Measurements from ENCODE around the gene EPHA6.
"Not testable (repeated sequence)": the region's sequence is repeated elsewhere in the genome, so short reads cannot be mapped to it uniquely, and the experiment has no call there.

Gene EPHA6

DNA sequence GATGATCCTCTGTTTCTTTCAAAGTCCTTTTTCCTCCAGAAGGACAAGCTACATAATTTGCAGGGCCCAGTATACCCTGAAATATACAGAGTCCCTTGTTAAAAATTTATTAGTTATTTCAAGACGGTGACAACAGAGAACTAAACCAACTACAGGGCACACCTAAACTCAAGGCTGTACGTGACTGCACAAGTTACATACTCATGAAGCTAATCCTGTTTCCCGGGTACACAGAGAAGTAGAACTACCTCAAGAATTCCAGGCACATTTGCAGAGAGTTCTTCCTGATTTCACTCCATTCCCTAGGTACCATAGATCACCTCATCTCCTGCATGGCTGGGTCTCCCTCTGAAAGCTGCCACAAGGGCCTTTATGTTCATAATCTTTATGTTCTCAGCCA is 670.8 kb downstream of the EPHA6 start:
- DNase-seq = no peak

DNA sequence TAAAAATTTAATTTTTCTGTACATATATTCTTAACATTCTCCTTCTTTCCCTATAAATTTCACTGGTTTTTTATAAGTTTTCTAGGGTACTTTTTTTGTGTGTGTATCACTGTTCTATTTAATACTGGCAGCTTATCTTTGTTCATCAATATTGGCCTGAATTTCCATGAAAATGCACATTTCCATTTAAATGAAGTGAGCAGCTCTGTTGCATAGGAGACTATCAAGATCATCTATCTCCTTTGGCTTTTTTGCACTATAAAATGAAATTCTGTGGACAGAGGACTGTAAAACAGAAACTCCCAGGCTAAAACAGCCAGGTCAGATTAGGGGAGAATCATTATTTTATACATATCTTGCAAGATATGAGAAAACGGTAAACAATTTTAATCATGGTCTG is 673.2 kb downstream of the EPHA6 start:
- DNase-seq = no peak

DNA sequence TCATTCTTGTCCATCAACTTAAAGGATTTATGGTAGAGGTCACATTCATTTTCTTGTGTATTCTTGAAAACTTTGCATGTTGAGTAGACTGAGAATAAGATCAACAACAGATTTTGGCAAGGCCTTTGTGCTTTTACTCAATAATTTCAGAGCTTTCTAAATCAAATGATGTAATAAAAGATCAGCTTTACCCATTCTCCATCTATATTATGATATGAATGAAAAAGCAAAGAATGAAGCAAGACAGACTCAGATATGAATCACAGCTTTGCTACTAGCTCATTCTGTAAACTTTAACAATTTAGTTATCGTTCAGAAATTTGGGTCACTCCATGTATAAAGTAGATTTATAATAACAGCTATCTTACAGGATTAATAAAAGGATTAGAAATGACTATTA is 674.3 kb downstream of the EPHA6 start:
- no peak for DNase-seq

DNA sequence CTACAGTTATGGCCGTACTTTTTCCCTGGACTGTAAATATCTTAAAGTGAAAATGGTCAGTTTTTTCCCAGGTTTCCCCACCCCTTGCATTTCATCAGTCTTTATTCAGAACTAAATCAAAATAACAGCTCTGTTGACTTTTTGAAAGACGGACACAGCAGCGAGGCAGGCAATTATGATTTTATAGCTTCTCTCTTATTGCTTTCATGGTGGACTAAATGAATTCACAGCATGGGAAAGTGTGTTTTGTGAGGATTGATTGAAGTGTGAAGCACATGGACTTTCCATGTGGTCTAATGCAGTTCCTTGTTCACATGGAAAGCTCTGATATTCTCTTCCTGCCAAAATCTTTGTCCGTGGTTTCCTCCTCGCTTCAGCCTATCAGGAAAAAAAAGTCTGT is 681.5 kb downstream of the EPHA6 start:
- DNase-seq = no peak

DNA sequence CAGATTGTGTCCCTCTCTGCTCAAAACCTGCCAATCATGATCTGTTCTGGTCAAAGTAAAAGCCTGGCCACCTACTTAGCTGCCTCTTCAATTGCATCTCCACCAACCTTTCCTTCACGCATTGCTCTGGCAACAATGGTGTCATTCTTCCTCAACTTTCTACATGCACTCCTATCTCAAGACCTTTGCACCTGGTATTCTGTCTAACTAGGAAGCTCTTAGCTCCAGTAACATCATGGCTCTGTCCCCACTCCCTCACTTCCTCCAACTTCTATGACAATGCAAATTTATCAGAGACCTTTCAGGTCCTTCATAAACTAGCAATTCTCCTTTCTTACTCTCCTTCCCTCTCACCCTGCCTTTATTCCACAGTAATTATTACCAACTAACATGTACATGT is 682.7 kb downstream of the EPHA6 start:
- DNase-seq = no peak

DNA sequence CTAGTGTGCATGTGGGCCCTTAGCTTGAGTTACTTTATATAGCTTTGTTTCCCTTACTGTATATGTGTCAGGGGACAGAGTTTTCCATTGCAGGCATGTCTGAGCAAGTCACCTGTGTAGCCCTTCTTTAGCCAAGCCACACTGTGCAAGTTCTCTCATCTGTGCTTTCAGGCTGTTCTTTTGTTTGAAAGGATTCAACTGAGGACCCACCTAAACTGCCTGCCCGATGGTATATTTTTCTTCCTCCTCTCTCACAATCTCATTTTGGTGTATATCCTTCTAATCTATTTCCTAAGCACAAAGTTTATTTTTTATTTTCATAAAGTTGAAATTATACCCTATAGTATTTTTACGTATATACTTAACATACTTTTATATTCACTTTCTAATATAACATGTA is 690.1 kb downstream of the EPHA6 start:
- no peak for DNase-seq

DNA sequence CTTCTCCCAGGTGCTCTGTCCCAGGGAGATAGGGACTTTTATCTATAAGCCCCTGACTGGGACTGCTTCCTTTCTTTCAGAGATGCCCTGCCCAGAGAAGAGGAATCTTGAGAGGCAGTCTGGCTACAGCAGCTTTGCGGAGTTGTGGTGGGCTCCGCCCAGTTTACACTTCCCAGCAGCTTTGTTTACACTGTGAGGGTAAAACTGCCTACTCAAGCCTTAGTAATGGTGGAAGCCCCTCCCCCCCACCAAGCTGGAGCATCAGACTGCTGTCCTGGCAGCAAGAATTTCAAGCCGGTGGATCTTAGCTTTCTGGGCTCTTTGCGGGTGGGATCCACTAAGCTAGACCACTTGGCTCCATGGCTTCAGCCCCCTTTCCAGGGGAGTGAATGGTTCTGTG is 696.4 kb downstream of the EPHA6 start:
- DNase-seq = no peak

DNA sequence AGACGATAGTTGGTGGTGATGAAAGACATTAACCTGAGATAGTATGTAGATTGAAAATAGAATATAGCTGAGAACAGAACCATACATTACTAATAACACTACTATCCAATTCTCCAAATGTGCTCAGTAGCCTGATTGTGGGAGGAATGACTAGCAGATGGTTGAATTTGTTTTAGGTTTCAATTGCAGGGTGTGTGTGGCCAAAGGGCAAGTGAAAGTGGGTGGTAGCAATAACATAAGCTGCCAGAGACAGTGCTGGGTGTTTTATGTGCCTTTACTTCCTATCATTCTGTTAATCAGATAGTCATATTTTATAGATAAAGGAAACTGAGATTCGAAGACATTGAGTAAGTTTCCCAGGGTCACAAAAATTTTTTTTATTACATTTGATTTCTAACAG is 700.7 kb downstream of the EPHA6 start:
- no peak for DNase-seq

DNA sequence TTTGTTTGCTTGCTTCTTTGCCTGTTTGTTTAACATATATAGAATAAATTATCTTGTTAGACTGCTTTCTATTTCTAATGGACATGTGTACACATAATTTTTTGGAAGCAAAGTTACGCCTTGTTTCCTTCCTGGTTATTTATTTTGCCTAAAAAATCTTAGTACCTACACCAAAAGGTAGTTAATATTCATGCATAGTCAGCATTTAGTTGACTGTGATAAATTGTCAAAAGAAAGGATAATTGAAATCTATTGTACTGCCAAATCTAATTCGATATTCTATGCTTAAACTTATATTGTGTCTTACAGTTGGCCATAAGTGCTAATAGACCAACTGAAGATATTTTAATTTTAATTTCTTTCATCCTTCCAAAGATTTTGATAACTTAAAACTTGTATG is 716.3 kb downstream of the EPHA6 start:
- no peak for DNase-seq

DNA sequence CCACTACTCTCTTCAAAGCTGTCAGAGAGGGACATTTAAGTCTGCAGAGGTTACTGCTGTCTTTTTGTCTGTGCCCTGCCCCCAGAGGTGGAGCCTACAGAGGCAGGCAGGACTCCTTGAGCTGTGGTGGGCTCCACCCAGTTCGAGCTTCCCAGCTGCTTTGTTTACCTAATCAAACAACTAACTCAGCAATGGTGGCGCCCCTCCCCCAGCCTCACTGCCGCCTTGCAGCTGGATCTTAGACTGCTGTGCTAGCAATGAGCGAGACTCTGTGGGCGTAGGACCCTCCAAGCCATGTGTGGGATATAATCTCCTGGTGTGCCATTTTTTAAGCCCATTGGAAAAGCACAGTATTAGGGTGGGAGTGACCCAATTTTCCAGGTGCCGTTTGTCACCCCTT is 733.2 kb downstream of the EPHA6 start:
- not testable (repeated sequence) for DNase-seq

DNA sequence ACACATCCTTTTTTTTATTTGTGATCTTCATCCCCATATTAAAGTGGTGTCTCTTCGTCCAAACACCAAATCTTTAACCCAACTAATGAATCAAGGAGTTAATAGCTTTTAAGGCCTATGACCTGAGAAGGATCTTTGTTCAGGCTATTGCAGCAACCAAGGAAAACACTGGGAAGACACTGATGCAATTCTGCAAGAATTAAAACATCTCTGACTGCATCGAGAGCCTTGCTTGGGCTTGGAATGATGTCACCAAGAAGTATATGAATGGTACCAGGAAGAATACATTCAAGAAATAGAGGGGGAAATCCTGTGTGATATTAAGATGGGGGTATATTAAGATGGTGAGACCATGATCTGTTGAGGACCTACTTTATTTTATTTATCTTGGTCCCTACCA is 736.0 kb downstream of the EPHA6 start:
- no peak for DNase-seq

DNA sequence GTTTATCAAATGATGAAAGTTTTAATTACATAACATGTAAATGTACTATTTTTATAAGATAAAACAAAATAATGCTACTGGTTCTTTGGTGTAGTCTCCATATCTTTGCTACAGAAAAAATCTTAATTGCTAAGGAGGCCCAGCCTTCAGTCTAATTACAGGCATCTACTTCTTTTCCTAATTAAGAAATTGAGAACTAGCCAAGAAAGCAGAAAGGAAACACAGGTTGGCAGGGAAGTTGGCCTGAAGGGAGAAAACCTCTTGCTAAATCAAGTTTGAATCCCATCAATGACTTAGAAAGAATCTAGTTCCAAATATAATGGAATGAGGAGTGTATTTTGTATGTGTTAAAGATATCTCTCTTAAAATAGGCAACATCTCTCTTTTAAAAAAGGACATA is 737.8 kb downstream of the EPHA6 start:
- no peak for DNase-seq

DNA sequence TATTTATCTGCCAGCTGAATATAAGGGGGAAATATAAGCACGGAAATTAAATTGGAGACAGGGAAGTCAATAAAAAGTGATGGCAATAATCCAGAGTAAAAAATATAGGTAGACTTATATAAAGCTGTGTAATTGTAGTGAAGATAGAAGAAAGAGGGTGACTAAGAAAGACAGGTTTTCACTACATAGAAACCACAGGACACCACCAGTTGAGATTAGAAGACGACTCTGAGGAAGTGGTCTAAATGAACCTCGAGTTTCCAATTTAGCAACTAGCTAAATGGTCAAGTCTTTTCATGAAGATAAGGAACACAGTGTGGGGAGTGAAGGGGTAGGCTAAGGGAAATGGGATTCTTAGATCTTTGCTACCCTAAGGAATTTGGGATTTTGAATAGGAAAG is 761.3 kb downstream of the EPHA6 start:
- DNase-seq = no peak

DNA sequence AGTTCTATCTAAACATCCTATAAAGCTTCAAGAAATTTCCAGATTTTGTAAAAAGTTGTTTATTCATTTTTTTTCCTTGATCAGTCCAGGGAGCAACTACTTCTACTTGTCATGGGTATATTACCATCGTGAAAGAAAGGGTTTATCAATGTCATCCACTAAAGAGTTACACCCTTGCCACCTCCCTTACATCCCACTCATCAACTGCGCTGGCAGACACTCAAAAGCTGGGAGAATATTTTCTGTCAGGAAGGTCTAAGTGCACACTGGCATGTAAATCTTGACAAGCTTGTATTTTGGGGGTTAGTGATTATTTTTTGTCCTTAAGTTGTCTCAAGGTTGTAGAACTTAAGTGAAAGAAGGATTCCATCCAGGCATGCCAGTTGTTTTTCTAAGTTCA is 761.8 kb downstream of the EPHA6 start:
- DNase-seq = no peak

DNA sequence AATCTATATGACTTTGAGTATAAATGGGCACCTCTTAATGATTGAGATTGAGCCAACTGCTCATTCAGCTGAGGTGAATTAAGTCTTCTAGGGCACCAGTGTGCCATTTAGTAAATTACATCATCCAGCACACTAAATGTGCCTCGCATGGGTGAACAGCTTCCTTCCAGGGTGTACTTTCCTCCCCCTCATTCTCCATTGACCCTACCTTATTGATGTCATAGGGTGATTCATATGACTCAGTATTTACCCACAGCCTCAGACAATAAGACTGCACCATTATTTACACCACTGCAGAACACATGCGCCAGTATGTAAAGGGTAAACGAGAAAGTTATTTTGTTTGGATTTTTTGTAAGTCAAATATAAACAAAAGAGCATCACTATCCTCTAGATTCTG is 765.0 kb downstream of the EPHA6 start:
- no peak for DNase-seq

DNA sequence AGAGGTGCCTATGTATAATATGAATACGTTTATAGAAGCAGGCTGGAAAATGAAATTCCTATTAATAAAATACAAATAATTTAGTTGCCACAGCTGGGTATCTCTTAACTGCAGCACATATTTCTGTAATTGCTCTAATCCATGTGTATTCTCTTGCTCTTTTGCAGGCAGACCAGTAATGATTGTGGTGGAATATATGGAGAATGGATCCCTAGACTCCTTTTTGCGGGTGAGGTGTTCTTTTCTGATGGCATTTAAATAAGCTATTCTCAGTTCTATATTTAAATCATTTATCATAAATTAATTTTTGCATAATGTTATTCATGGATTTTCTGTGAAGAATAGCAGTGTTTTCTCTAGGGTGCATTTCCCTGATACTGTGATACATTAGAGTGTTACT is 796.2 kb downstream of the EPHA6 start:
- DNase-seq = no peak

DNA sequence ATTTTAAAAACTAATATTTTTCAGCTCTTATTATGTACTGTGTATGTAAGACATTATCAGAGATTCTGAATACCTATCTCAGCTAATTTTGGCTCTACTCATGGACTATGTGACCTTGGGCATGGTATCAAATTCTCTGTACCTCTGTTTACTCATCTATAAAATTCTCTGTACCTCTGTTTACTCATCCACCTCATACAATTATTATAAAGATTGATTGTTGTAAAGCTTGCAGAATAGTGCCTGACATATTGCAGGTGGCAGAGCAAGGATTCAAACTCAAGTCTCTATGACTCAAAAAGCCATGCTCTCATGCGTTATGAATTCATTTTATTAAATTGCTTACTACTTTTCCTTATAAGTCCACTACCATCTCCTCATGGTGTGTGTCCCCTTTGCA is 798.2 kb downstream of the EPHA6 start:
- DNase-seq = no peak

DNA sequence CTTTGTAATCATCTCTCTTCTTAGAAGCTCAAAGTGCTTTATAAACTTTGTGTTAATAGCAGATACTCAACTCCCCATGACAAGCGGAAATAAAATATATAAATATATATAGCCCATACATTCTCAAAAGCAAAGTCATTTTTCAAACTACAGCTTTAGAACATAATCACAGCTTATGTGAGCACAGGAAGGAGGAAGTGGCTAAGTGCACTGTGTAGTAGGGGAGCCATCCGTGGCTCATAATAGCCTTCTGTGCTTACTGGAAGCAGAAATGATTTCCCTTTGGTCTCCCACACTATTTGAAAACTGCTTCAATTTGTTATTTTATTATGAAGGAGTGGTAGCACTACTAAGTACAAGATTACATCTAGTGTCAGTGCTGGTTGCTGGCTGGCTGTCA is 798.7 kb downstream of the EPHA6 start:
- no peak for DNase-seq

DNA sequence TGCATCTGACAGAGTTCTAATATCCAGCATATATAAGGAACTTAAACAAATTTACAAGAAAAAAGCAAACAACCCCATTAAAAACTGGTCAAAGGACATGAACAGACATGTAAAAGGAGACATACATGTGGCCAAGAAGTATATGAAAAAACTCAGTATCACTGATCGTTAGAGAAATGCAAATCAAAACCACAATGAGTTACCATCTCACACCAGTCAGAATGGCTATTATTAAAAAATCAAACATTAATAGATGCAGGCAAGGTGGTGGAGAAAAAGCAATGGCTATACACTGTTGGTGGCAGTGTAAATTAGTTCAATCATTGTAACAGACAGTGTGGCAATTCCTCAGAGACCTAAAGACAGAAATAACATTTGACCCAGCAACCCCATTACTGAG is 806.1 kb downstream of the EPHA6 start:
- not testable (repeated sequence) for DNase-seq

DNA sequence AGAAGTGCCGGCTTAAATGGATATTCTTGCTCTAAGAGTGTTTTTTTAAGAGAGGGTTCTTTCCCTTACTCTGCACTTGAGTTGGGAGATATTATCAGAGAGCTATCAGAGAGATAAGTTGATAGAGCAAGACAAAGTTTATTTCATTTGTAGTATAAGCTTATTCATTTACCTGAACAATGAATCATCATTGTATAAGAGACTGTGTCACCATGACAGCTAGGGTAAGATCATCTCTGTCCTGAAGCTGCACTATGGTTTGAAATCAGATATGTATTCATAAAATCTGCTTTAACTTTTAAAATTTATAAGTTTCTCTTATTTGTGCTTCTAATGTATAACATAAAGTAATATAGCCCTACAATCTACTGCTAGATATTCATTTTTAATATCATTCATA is 822.1 kb downstream of the EPHA6 start:
- DNase-seq = no peak

DNA sequence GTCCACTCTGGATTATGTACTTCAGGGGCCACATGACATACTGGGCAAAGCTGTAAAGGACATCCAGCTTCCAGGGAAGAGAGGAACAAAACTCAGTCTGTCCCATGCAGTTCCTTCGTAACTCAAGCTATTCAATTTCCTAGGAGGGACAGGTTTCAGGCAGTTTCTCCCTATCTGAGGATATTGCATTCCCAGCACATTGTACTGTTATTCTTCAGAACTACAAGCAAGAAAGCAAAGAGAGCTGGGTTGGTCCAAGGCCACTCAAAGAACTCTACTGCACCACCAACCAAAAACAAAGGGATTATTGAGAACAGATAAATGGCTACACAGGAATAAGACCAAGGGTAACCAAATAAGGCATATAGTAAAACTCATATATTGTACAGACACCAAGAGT is 832.5 kb downstream of the EPHA6 start:
- DNase-seq = no peak

DNA sequence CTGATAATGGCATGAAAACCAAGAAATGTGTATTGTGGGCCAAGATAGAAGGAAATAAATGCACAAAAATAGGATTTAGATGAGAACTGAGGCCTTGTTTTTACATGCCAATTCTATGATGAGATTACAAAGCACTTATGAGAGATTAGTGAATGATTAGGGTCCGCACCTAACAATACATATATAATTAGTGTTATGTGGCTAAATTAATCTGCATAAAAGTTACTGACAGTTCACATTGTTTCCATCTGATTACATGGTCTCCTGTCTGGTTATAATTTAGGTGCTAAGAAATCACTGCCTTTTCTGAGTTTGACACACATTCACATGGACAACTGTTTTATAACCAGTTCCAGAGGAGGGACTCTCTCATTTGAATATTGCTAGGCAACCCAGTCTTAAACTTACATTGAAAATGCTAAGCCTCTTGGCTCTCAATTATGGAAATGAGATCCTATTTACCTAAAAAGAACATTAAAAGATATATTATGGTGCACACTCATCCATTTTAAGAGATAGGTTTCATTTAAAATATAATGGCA is 833.1 kb downstream of the EPHA6 start:
- DNase-seq = no peak

DNA sequence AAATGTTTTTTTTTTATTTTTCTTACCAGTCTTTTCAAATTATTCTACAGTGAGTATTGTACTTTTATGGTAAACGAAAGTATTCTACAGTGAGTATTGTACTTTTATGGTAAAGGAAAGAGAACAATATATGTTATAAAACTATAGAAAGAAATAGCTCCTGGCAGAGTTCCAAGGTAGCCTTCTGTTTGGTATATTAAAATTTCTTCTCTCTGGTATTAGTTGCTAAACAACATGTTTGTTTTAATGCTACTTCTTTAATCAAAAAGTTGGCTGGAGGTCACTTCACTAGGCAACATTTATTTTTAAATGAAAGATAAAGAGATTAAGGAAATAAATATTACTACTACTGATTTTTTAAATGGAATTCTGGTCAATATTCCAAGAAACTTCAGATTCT is 841.6 kb downstream of the EPHA6 start:
- no peak for DNase-seq

DNA sequence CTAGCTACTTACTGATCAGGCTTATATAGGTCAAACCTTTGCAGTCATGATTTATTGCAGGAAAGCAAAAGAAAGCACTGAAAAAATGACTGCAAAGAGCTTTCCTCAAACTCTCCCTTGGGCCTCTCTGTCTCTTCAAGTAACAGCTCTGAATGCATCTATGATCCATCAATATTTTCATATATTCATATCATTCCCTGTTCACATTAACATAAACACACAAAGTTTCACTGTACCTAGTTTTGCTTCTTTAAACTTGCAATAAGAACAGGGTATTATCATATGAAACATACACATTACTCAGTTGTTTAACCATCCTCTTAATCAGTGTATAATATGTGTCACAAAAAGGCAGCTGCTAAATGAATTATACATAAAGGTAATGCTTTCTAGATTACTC is 842.2 kb downstream of the EPHA6 start:
- no peak for DNase-seq

DNA sequence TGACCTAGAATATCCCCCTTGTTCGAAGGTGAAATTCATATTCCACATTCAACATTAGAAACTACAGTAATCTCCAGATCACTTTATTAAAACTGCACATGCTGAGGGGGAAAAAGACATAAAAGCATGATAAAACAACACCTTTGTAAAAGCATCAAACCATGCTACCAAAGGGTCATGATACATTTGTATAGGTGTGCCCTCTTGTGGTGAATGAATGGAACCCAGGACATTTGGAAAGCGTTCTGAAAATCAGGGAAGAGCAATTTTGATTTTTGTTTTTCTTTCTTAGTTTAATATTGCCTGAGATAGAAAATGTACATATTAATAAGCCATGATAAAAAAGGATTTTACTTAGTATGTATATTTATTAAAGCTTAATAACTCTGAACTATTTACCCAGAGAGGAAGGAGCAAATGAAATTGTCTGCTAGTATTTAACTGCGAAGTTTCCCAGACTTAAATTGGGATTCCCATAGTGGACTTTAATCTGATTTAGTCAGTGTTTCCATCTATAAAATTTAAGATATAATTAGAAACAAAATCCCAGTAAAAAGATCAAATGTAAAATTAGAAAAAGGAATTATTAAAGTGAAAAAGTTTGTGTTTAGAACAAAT is 844.4 kb downstream of the EPHA6 start:
- no peak for DNase-seq

DNA sequence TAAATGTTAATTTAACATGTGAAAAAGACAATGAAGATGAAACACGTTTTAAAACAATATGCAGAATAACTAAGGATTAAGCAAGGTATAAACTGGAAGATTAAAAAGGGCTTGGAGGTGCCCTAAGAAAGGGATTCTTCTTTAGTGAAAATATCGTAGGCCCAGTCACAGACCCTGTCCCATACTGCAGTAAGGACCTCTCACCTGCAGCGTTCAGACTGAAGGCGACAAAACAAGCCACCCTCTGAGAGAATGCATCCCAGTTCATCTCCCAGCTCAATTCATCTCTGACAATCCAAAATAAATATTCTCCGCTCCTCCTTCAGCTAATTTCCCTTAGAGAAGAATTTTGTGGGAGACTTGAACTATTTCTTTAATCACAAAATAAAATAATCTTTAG is 847.9 kb downstream of the EPHA6 start:
- no peak for DNase-seq
